ENCODE data around the gene GPAM.

The GPAM gene

GRCh38 chr10:112214298-112214926 lies 30.8 kb upstream of the GPAM start:
- DNase-seq (ENCODE audit: low read depth), result no peak
- H3K27me3 ChIP-seq (replicated peaks; ENCODE audit: control insufficient read depth, insufficient read depth, low read length), result no peaks in the 10 kb centered on the region
- H3K9ac ChIP-seq (ENCODE audit: low read length), result peak overlapping the region; percentile 89
- H3K9me3 ChIP-seq (ENCODE audit: control insufficient read depth, low read length), result peaks cover under 1% of the 10 kb centered on the region
- peaks cover 25% of the 10 kb centered on the region for H3K4me1 ChIP-seq (ENCODE audit: control insufficient read depth, insufficient read depth, low read length)
- H3K36me3 ChIP-seq (ENCODE audit: control insufficient read depth, insufficient read depth, low read length, severe bottlenecking), result peaks cover 26% of the 10 kb centered on the region
- H3K4me3 ChIP-seq (ENCODE audit: low read length), result peak overlapping the region; percentile 75

GRCh38 chr10:112213836-112214235 lies 30.3 kb upstream of the GPAM start:
- Histone ChIP-seq H3K9ac (ENCODE audit: low read length) (peak overlapping the region; percentile 89), H3K36me3 (ENCODE audit: control insufficient read depth, insufficient read depth, low read length, severe bottlenecking) (peaks cover 26% of the 10 kb centered on the region), H3K4me3 (ENCODE audit: low read length) (peak overlapping the region; percentile 75), H3K4me1 (ENCODE audit: control insufficient read depth, insufficient read depth, low read length) (peaks cover 31% of the 10 kb centered on the region), H3K9me3 (ENCODE audit: control insufficient read depth, low read length) (no peaks in the 10 kb centered on the region), H3K27me3 (replicated peaks; ENCODE audit: control insufficient read depth, insufficient read depth, low read length) (no peaks in the 10 kb centered on the region)
- DNase-seq (ENCODE audit: low read depth), result no peak

GRCh38 chr10:112213098-112213823 lies 29.7 kb upstream of the GPAM start:
- Histone ChIP-seq H3K9me3 (ENCODE audit: control insufficient read depth, low read length) (no peaks in the 10 kb centered on the region), H3K4me3 (ENCODE audit: low read length) (peak overlapping the region; percentile 75), H3K36me3 (ENCODE audit: control insufficient read depth, insufficient read depth, low read length, severe bottlenecking) (peaks cover 26% of the 10 kb centered on the region), H3K9ac (ENCODE audit: low read length) (peak overlapping the region; percentile 89), H3K27me3 (replicated peaks; ENCODE audit: control insufficient read depth, insufficient read depth, low read length) (no peaks in the 10 kb centered on the region), H3K4me1 (ENCODE audit: control insufficient read depth, insufficient read depth, low read length) (peaks cover 35% of the 10 kb centered on the region)
- no peak for DNase-seq (ENCODE audit: low read depth)

GRCh38 chr10:112210666-112211065 lies 27.1 kb upstream of the GPAM start:
- Histone ChIP-seq H3K4me1 (ENCODE audit: control insufficient read depth, insufficient read depth, low read length) (peaks cover 38% of the 10 kb centered on the region), H3K9ac (ENCODE audit: low read length) (peak overlapping the region; percentile 89), H3K9me3 (ENCODE audit: control insufficient read depth, low read length) (no peaks in the 10 kb centered on the region), H3K36me3 (ENCODE audit: control insufficient read depth, insufficient read depth, low read length, severe bottlenecking) (peaks cover 26% of the 10 kb centered on the region), H3K4me3 (ENCODE audit: low read length) (peak overlapping the region; percentile 75), H3K27me3 (replicated peaks; ENCODE audit: control insufficient read depth, insufficient read depth, low read length) (no peaks in the 10 kb centered on the region)
- no peak for DNase-seq (ENCODE audit: low read depth)

GRCh38 chr10:112209684-112210131 lies 26.1 kb upstream of the GPAM start:
- no peaks in the 10 kb centered on the region for H3K27me3 ChIP-seq (replicated peaks; ENCODE audit: control insufficient read depth, insufficient read depth, low read length)
- H3K4me1 ChIP-seq (ENCODE audit: control insufficient read depth, insufficient read depth, low read length), result peaks cover 35% of the 10 kb centered on the region
- H3K9ac ChIP-seq (ENCODE audit: low read length), result peak overlapping the region; percentile 89
- H3K36me3 ChIP-seq (ENCODE audit: control insufficient read depth, insufficient read depth, low read length, severe bottlenecking), result peaks cover 26% of the 10 kb centered on the region
- no peaks in the 10 kb centered on the region for H3K9me3 ChIP-seq (ENCODE audit: control insufficient read depth, low read length)
- DNase-seq (ENCODE audit: low read depth), result no peak
- peak overlapping the region; percentile 53 for H3K4me3 ChIP-seq (ENCODE audit: low read length)

- DNase-seq (ENCODE audit: low read depth), result no peak
- H3K9me3 ChIP-seq (ENCODE audit: control insufficient read depth, low read length), result no peaks in the 10 kb centered on the region
- H3K9ac ChIP-seq (ENCODE audit: low read length), result peak overlapping the region; percentile 89
- no peaks in the 10 kb centered on the region for H3K27me3 ChIP-seq (replicated peaks; ENCODE audit: control insufficient read depth, insufficient read depth, low read length)
- peaks cover 31% of the 10 kb centered on the region for H3K4me1 ChIP-seq (ENCODE audit: control insufficient read depth, insufficient read depth, low read length)
- peaks cover 26% of the 10 kb centered on the region for H3K36me3 ChIP-seq (ENCODE audit: control insufficient read depth, insufficient read depth, low read length, severe bottlenecking)
- peak overlapping the region; percentile 53 for H3K4me3 ChIP-seq (ENCODE audit: low read length)
Observed at GRCh38 chr10:112208997-112209396, 25.4 kb upstream of the GPAM start.

GRCh38 chr10:112208292-112208691 lies 24.7 kb upstream of the GPAM start:
- peaks cover 22% of the 10 kb centered on the region for H3K36me3 ChIP-seq (ENCODE audit: control insufficient read depth, insufficient read depth, low read length, severe bottlenecking)
- peak; percentile 12 for DNase-seq (ENCODE audit: low read depth)
- peak overlapping the region; percentile 53 for H3K4me3 ChIP-seq (ENCODE audit: low read length)
- H3K27me3 ChIP-seq (replicated peaks; ENCODE audit: control insufficient read depth, insufficient read depth, low read length), result no peaks in the 10 kb centered on the region
- peaks cover 30% of the 10 kb centered on the region for H3K4me1 ChIP-seq (ENCODE audit: control insufficient read depth, insufficient read depth, low read length)
- no peaks in the 10 kb centered on the region for H3K9me3 ChIP-seq (ENCODE audit: control insufficient read depth, low read length)
- peak overlapping the region; percentile 89 for H3K9ac ChIP-seq (ENCODE audit: low read length)

- no peaks in the 10 kb centered on the region for H3K27me3 ChIP-seq (replicated peaks; ENCODE audit: control insufficient read depth, insufficient read depth, low read length)
- peaks cover 5% of the 10 kb centered on the region for H3K36me3 ChIP-seq (ENCODE audit: control insufficient read depth, insufficient read depth, low read length, severe bottlenecking)
- H3K4me1 ChIP-seq (ENCODE audit: control insufficient read depth, insufficient read depth, low read length), result peaks cover 35% of the 10 kb centered on the region
- no peak for DNase-seq (ENCODE audit: low read depth)
- H3K9me3 ChIP-seq (ENCODE audit: control insufficient read depth, low read length), result no peaks in the 10 kb centered on the region
- peak overlapping the region; percentile 35 for H3K9ac ChIP-seq (ENCODE audit: low read length)
- H3K4me3 ChIP-seq (ENCODE audit: low read length), result peak overlapping the region; percentile 15
Observed at GRCh38 chr10:112203328-112204076, 19.9 kb upstream of the GPAM start.

GRCh38 chr10:112202561-112203241 lies 19.1 kb upstream of the GPAM start:
- DNase-seq (ENCODE audit: low read depth), result no peak
- Histone ChIP-seq H3K36me3 (ENCODE audit: control insufficient read depth, insufficient read depth, low read length, severe bottlenecking) (peaks cover 10% of the 10 kb centered on the region), H3K4me1 (ENCODE audit: control insufficient read depth, insufficient read depth, low read length) (peaks cover 34% of the 10 kb centered on the region)

GRCh38 chr10:112202076-112202475 lies 18.5 kb upstream of the GPAM start:
- DNase-seq (ENCODE audit: low read depth), result no peak
- Histone ChIP-seq H3K4me1 (ENCODE audit: control insufficient read depth, insufficient read depth, low read length) (peaks cover 31% of the 10 kb centered on the region), H3K36me3 (ENCODE audit: control insufficient read depth, insufficient read depth, low read length, severe bottlenecking) (peaks cover 10% of the 10 kb centered on the region), H3K9me3 (ENCODE audit: control insufficient read depth, low read length) (no peaks in the 10 kb centered on the region), H3K9ac (ENCODE audit: low read length) (no peak overlapping the region), H3K27me3 (replicated peaks; ENCODE audit: control insufficient read depth, insufficient read depth, low read length) (no peaks in the 10 kb centered on the region), H3K4me3 (ENCODE audit: low read length) (peak overlapping the region; percentile 11)

More at GRCh38 chr10:112202561-112203241, 19.1 kb upstream of the GPAM start:
- peak overlapping the region; percentile 35 for H3K9ac ChIP-seq (ENCODE audit: low read length)
- H3K4me3 ChIP-seq (ENCODE audit: low read length), result peak overlapping the region; percentile 15
- H3K9me3 ChIP-seq (ENCODE audit: control insufficient read depth, low read length), result no peaks in the 10 kb centered on the region
- H3K27me3 ChIP-seq (replicated peaks; ENCODE audit: control insufficient read depth, insufficient read depth, low read length), result no peaks in the 10 kb centered on the region

All from adipocyte (in vitro differentiated cells).